HG03432 (cell line): ENCODE results near the gene NPY5R.

Experiments used
- ATAC-seq: cut with Tn5 transposase; IDR thresholded peaks from one replicate; pipeline ENCODE4 v1.9.1; 2021; ENCODE audit warnings: mild to moderate bottlenecking, moderate library complexity; ENCODE audit not compliant: unreplicated experiment

The NPY5R gene

GRCh38 chr4:163384434-163384833, 40.7 kb downstream of the NPY5R start:
- no peak for ATAC-seq

- no peak for ATAC-seq
Observed at GRCh38 chr4:163384926-163385325, 41.2 kb downstream of the NPY5R start.

DNA sequence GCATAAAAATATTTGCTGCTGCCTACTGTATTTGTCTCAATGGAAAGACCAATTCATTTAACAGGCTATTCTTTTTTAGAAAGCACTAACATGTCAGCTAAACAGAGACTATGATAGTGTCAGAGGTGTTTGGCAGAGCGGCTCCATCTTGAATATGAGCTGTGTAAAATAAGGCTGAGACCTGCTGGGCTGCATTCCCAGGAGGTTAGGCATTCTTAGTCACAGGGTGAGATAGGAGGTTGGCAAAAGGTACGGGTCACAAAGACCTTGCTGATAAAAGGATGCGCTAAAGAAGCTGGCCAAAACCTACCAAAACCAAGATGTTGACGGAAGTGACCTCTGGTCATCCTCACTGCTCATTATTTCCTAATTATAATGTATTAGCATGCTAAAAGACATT, 41.8 kb downstream of the NPY5R start:
- ATAC-seq = no peak

GRCh38 chr4:163391756-163392155, 48.1 kb downstream of the NPY5R start:
- no peak for ATAC-seq

GRCh38 chr4:163392328-163392727, 48.6 kb downstream of the NPY5R start:
- ATAC-seq = no peak

DNA sequence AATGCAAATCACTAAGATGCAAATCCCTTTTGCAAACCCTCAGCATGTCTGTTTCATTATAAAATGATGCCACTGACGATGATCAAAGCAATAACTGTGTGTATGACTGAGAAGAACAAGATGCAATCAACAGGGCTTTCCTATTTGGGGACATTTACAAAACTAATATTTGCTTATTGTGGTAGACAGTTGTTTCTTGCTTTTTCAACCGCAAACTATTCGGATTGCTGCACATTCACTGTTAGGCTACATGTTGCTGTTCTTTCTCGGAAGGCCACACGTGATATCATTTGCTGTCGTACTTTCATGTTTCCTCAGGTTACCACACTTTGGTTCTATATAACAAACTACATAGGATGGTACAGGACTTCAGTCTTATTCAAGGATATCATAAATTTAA, 49.8 kb downstream of the NPY5R start:
- no peak for ATAC-seq

DNA sequence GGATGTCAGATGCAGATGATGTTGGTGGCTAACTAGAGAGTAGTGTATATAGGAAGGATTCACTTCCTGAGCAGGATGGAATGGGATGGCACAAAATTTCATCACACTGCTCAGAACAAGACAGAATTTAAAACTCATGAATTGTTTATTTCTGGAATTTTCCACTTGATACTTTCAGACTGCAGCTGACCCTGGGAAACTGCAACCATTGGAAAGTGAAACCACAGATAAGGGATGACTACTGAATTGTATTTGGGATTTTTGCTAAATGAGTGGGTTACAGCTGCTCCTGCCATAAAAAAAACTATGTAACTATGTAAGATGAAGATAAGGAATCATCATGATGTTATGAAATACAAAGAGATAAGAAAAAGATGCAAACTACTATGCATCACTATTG, 51.4 kb downstream of the NPY5R start:
- ATAC-seq = no peak

DNA sequence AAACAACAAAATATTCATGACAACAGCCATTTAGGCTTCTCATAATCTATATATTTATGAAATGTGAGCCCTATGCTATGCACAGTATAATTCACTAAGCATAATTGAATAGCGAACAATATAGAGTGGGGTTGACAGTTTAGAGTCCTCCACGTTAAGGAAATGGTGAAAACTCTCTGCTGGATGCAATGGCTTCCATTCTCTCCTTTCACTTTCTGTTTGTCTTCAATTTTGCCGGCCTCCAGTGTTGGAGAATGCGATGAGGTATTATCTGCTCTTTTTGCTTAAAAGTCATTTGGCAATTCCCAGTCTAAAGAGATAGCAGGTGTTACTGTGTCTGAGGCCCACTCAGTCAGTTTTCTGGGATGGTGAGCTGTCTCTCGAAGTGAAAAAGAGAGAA, 52.1 kb downstream of the NPY5R start:
- ATAC-seq = no peak

DNA sequence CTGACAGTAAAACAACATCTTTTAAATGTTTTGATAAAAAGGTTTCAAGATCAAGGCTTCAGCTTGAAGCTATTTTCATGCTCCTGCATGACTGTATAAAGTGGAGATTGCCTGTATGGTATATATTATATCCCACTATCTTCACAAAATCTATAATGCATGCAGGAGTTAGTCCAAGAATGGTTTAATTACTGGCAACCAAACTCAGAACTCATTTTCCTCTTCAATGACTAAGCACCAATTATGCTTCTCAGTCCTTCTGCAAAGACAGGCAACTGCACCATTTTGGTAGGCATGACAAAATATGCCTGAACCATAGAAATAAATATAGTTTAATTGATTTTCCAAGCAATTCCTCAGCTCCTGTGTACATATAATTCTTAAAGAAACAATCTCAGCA, 54.5 kb downstream of the NPY5R start:
- no peak for ATAC-seq

- ATAC-seq = no peak
Observed at GRCh38 chr4:163400911-163401310, 57.2 kb downstream of the NPY5R start.
